OCI-LY1 (cell line): Measurements from ENCODE around the gene TANC1.

Source experiments
- EZH2 ChIP-seq: fragments of 200-600 bp; sonication (generic), shearing (Covaris generic); IDR thresholded peaks from 2 replicates; pipeline ENCODE4 v1.8.0; 2017; ENCODE audit warnings: borderline replicate concordance, mixed run types, mild to moderate bottlenecking, antibody characterized with exemption, low read length, moderate library complexity, mixed read lengths
- TF ChIP-seq, protein P1 (sequence below): fragments of 200-600 bp; sonication (generic), shearing (Covaris generic); IDR thresholded peaks from 2 replicates; pipeline ENCODE4 v1.5.1; 2017; ENCODE audit warnings: mild to moderate bottlenecking, antibody characterized with exemption, low read length, moderate library complexity, mixed read lengths

GRCh38 chr2:158943973-158944372, 24.5 kb upstream of the TANC1 start:
- TF ChIP-seq, protein P1, sequence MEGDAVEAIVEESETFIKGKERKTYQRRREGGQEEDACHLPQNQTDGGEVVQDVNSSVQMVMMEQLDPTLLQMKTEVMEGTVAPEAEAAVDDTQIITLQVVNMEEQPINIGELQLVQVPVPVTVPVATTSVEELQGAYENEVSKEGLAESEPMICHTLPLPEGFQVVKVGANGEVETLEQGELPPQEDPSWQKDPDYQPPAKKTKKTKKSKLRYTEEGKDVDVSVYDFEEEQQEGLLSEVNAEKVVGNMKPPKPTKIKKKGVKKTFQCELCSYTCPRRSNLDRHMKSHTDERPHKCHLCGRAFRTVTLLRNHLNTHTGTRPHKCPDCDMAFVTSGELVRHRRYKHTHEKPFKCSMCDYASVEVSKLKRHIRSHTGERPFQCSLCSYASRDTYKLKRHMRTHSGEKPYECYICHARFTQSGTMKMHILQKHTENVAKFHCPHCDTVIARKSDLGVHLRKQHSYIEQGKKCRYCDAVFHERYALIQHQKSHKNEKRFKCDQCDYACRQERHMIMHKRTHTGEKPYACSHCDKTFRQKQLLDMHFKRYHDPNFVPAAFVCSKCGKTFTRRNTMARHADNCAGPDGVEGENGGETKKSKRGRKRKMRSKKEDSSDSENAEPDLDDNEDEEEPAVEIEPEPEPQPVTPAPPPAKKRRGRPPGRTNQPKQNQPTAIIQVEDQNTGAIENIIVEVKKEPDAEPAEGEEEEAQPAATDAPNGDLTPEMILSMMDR = no peak
- TF ChIP-seq EZH2 = no peak
